Right renal cortex interstitium (tissue), 3 donors: ENCODE measurements around the gene PLAAT1. TPM values are rescaled to one million over a fixed set of nuclear protein-coding genes. Genes with fewer than 3 reads are reported as not detected.

ENCODE experiments used
- DNase-seq, 3 donors: peaks; one replicate each; pipeline ENCODE4 v3.0.0-alpha.2; 2013; ENCODE audit warnings: low read depth in 3 of 3, low spot score in 2 of 3
- polyA plus RNA-seq, 3 donors: library from polyadenylated mRNA; unstranded; fragments of 120-200 nt; gene quantifications; one replicate each; pipeline ENCODE4 v1.2.1, GENCODE V29; 2013; ENCODE audit not compliant: insufficient read length in 3 of 3

The PLAAT1 gene
- polyA plus RNA-seq, 3 donors = 2.3 to 4.2 (median 3.8) TPM

GRCh38 chr3:193250492-193250891 is 9.5 kb downstream of the PLAAT1 start:
- no peak for DNase-seq

GRCh38 chr3:193253986-193254660 is 13.1 kb downstream of the PLAAT1 start:
- DNase-seq = no peak

- no peak for DNase-seq
Measured at GRCh38 chr3:193261970-193262369, 20.9 kb downstream of the PLAAT1 start.

GRCh38 chr3:193262707-193263106 is 21.7 kb downstream of the PLAAT1 start:
- DNase-seq = no peak

GRCh38 chr3:193269343-193270028 is 28.5 kb downstream of the PLAAT1 start:
- DNase-seq = no peak

- DNase-seq = no peak
Measured at GRCh38 chr3:193270451-193270850, 29.4 kb downstream of the PLAAT1 start.

GRCh38 chr3:193271101-193271840 is 30.2 kb downstream of the PLAAT1 start:
- no peak for DNase-seq

- no peak for DNase-seq
Measured at GRCh38 chr3:193292386-193292785, 51.4 kb downstream of the PLAAT1 start.

GRCh38 chr3:193295985-193296384 is 55.0 kb downstream of the PLAAT1 start:
- no peak for DNase-seq

- DNase-seq = no peak
Measured at GRCh38 chr3:193297421-193297820, 56.4 kb downstream of the PLAAT1 start.

GRCh38 chr3:193301433-193301832 is 60.4 kb downstream of the PLAAT1 start:
- no peak for DNase-seq

- no peak for DNase-seq
Measured at GRCh38 chr3:193305356-193305755, 64.3 kb downstream of the PLAAT1 start.

GRCh38 chr3:193310914-193311723 is 70.1 kb downstream of the PLAAT1 start:
- DNase-seq = peak in 1 of 3 donors; percentile 36

- DNase-seq = no peak
Measured at GRCh38 chr3:193313061-193313958, 72.3 kb downstream of the PLAAT1 start.

- no peak for DNase-seq
Measured at GRCh38 chr3:193314161-193314560, 73.1 kb downstream of the PLAAT1 start.

GRCh38 chr3:193317682-193318300 is 76.8 kb downstream of the PLAAT1 start:
- DNase-seq = no peak
